ENCODE data around the gene CCDC197.

Gene CCDC197

DNA sequence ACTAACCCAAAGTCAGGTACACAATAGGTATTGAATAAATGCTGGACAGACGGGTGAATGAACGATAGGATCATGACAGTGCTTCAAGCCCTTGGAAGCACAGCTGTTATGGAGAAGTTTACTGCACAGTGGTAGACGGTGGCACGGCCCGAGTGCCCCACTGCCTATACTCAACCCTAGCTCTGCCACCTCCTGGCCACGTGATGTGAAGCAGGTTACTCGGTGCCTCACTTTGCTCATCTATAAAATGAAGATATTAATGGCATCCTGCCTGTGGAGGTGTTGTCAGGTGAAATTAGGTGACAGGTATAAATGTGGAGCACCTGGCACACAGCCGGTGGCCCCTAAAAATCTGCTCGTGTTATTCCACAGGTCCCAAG, 26.5 kb upstream of the CCDC197 start:
- TF ChIP-seq CTCF (IDR thresholded peaks at IDR 0.05; ENCODE audit: control extremely low read depth, extremely low read depth, low read depth, missing control alignments) = peak; percentile 69
- POLR2A ChIA-PET = interaction anchor here (0.6 to 2.0 kb wide), 5 partner anchors 7 to 1293 kb away, joined by 3 to 18 read pairs (median 4); no protein-coding TSS in a partner anchor
- CTCF ChIA-PET = interaction anchor here (1.1 to 17.2 kb wide), 15 partner anchors 8 to 66 kb away, joined by 3 to 212 read pairs (median 7); partner anchors contain the start of gene CCDC197
- no peak for DNase-seq (ENCODE audit: extremely low spot score)

- DNase-seq (ENCODE audit: extremely low spot score) = peak; percentile 77
- CTCF ChIA-PET = interaction anchor here (1.1 to 17.2 kb wide), 16 partner anchors 8 to 65 kb away, joined by 3 to 212 read pairs (median 6); partner anchors contain the start of gene CCDC197
- POLR2A ChIA-PET = interaction anchor here (0.9 to 2.0 kb wide), 4 partner anchors 8 to 31 kb away, joined by 3 to 18 read pairs (median 5); no protein-coding TSS in a partner anchor
Measured at GRCh38 chr14:93970965-93971634, 26.0 kb upstream of the CCDC197 start.

GRCh38 chr14:93971635-93972027, 25.5 kb upstream of the CCDC197 start:
- POLR2A ChIA-PET = interaction anchor here (1.6 to 2.0 kb wide), 3 partner anchors 12 to 20 kb away, joined by 6 to 18 read pairs (median 6); no protein-coding TSS in a partner anchor
- TF ChIP-seq CTCF (IDR thresholded peaks at IDR 0.05; ENCODE audit: control extremely low read depth, extremely low read depth, low read depth, missing control alignments) = no peak

More at GRCh38 chr14:93970965-93971634, 26.0 kb upstream of the CCDC197 start:
- no peak for TF ChIP-seq CTCF (IDR thresholded peaks at IDR 0.05; ENCODE audit: control extremely low read depth, extremely low read depth, low read depth, missing control alignments)

GRCh38 chr14:93972618-93973205, 24.4 kb upstream of the CCDC197 start:
- no peak for DNase-seq (ENCODE audit: extremely low spot score)
- POLR2A ChIA-PET = interaction anchor here (0.7 to 2.2 kb wide), 5 partner anchors 10 to 33 kb away, joined by 3 to 6 read pairs (median 3); no protein-coding TSS in a partner anchor
- CTCF ChIA-PET = interaction anchor here (1.0 to 17.2 kb wide), 8 partner anchors 9 to 33 kb away, joined by 3 to 212 read pairs (median 20); partner anchors contain the start of gene CCDC197
- no peak for TF ChIP-seq CTCF (IDR thresholded peaks at IDR 0.05; ENCODE audit: control extremely low read depth, extremely low read depth, low read depth, missing control alignments)

More at GRCh38 chr14:93971635-93972027, 25.5 kb upstream of the CCDC197 start:
- DNase-seq (ENCODE audit: extremely low spot score) = no peak
- CTCF ChIA-PET = interaction anchor here (1.2 to 17.2 kb wide), 13 partner anchors 9 to 65 kb away, joined by 3 to 212 read pairs (median 7); partner anchors contain the start of gene CCDC197

- POLR2A ChIA-PET = interaction anchor here (0.8 to 2.2 kb wide), 4 partner anchors 11 to 34 kb away, joined by 3 to 6 read pairs (median 4); no protein-coding TSS in a partner anchor
- no peak for TF ChIP-seq CTCF (IDR thresholded peaks at IDR 0.05; ENCODE audit: control extremely low read depth, extremely low read depth, low read depth, missing control alignments)
- DNase-seq (ENCODE audit: extremely low spot score) = no peak
- CTCF ChIA-PET = interaction anchor here (1.2 to 17.2 kb wide), 6 partner anchors 10 to 34 kb away, joined by 3 to 212 read pairs (median 44); partner anchors contain the start of gene CCDC197
Measured at GRCh38 chr14:93973607-93974006, 23.5 kb upstream of the CCDC197 start.

- TF ChIP-seq CTCF (IDR thresholded peaks at IDR 0.05; ENCODE audit: control extremely low read depth, extremely low read depth, low read depth, missing control alignments) = no peak
- CTCF ChIA-PET = interaction anchor here (0.7 to 17.2 kb wide), 11 partner anchors 9 to 62 kb away, joined by 3 to 212 read pairs (median 11); partner anchors contain the start of gene CCDC197
- DNase-seq (ENCODE audit: extremely low spot score) = no peak
- POLR2A ChIA-PET = interaction anchor here (1.1 to 2.2 kb wide), 2 partner anchors 12 to 22 kb away, joined by 5 read pairs; no protein-coding TSS in a partner anchor
Measured at GRCh38 chr14:93974299-93974698, 22.8 kb upstream of the CCDC197 start.
